ENCODE measurements around the gene ADAT3.

- TF ChIP-seq POLR2AphosphoS5 (IDR thresholded peaks at IDR 0.05; ENCODE audit: borderline replicate concordance, low read depth, low read length) (no peak), EZH2 (IDR thresholded peaks at IDR 0.05) (no peak), FOXP2 (optimal IDR thresholded peaks at IDR 0.05; ENCODE audit: control extremely low read depth, extremely low read length, insufficient read depth) (no peak)
Measured at GRCh38 chr19:1863328-1863637, 41.9 kb upstream of the ADAT3 start, which contains the start of gene KLF16.
